ENCODE data around the gene ZIK1. TPM values are rescaled to one million over a fixed set of nuclear protein-coding genes. Genes with fewer than 3 reads are reported as not detected.

Gene ZIK1
- total and polyA plus RNA-seq, 9 of the 15 experiments (the other 6 are each of a cell fraction or from before 2014, with no cell fraction given), result 0.03 to 0.42 (median 0.15) TPM; not detected in 1

DNA sequence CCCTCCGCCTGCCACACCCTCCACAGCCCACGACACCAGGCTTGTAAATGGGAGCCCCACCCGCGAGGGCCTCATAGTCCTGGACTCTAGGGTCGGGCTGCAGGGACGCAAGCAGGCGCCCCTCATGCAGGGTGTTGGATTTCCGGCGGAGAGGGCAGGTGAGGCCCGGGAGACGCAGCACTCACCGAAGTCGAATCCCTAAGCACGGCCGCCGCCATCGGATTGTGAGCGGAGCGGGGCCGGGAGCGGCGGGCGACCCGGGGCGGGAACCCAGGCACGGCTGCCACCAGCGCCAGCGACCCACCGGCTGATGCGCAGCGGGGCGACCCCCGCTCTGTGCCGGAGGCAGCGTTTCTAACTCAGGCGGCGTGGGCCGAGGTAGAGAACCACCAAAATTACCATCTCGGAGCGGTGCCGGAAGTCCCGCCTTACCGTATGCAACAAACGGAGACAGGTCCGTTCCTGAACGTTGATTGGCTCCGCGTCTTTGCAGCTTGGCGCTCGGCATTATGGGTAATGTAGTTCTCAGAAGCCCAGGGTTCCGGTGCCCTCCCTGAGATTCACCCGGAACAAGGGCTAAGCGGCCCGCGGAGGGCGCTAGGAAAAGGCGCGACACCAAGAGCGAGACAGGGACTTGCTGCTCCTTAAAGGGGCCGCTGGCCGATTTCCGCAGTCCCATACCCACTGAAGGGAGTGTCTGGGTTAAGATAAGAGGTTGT is 5.3 kb upstream of the ZIK1 start, which contains the start of gene ZNF416 (continued):
- TF ChIP-seq, protein P1, sequence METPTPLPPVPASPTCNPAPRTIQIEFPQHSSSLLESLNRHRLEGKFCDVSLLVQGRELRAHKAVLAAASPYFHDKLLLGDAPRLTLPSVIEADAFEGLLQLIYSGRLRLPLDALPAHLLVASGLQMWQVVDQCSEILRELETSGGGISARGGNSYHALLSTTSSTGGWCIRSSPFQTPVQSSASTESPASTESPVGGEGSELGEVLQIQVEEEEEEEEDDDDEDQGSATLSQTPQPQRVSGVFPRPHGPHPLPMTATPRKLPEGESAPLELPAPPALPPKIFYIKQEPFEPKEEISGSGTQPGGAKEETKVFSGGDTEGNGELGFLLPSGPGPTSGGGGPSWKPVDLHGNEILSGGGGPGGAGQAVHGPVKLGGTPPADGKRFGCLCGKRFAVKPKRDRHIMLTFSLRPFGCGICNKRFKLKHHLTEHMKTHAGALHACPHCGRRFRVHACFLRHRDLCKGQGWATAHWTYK (CRISPR knock-in tag; IDR thresholded peaks at IDR 0.05), result no peak
- TF ChIP-seq, protein P2, sequence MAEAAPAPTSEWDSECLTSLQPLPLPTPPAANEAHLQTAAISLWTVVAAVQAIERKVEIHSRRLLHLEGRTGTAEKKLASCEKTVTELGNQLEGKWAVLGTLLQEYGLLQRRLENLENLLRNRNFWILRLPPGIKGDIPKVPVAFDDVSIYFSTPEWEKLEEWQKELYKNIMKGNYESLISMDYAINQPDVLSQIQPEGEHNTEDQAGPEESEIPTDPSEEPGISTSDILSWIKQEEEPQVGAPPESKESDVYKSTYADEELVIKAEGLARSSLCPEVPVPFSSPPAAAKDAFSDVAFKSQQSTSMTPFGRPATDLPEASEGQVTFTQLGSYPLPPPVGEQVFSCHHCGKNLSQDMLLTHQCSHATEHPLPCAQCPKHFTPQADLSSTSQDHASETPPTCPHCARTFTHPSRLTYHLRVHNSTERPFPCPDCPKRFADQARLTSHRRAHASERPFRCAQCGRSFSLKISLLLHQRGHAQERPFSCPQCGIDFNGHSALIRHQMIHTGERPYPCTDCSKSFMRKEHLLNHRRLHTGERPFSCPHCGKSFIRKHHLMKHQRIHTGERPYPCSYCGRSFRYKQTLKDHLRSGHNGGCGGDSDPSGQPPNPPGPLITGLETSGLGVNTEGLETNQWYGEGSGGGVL (CRISPR knock-in tag; IDR thresholded peaks at IDR 0.05), result no peak
- no peak for TF ChIP-seq BMI1 (IDR thresholded peaks at IDR 0.05; ENCODE audit: low read length)
- peak; percentile 45 for TF ChIP-seq HNRNPLL (IDR thresholded peaks at IDR 0.05; ENCODE audit: low read depth, low read length, poor library complexity, severe bottlenecking)
- TF ChIP-seq PML (IDR thresholded peaks at IDR 0.05; ENCODE audit: low read length), result no peak
- no peak for TF ChIP-seq LEF1 (IDR thresholded peaks at IDR 0.05)
- no peak for TF ChIP-seq MYBL2 (IDR thresholded peaks at IDR 0.05; ENCODE audit: low read depth)
- no peak for TF ChIP-seq MYBL2 (CRISPR knock-in tag; IDR thresholded peaks at IDR 0.05; ENCODE audit: borderline replicate concordance)
- TF ChIP-seq POLR3G (IDR thresholded peaks at IDR 0.05; ENCODE audit: extremely low read depth, insufficient read length, insufficient replicate concordance), result no peak

Measured in K562 (cell line).